Anterior cingulate cortex (tissue), 58 donors: ENCODE results near the gene REN.
A peak's percentile ranks its signal among the peaks of the same experiment; 100 is the strongest.

Experiments used
- DNase-seq, 58 donors: peaks; one replicate each; lab custom pipeline; 2025; lab: John Stamatoyannopoulos, UW

Gene REN

GRCh38 chr1:204157962-204158361, 8.2 kb downstream of the REN start:
- no peak for DNase-seq

- no peak for DNase-seq
Observed at GRCh38 chr1:204155881-204156280, 10.3 kb downstream of the REN start.

GRCh38 chr1:204154568-204155255, 11.4 kb downstream of the REN start:
- DNase-seq, result no peak

GRCh38 chr1:204153667-204154066, 12.5 kb downstream of the REN start:
- DNase-seq, result no peak

- DNase-seq, result peak in 1 of 58 donors; percentile 77
Observed at GRCh38 chr1:204152310-204153044, 13.7 kb downstream of the REN start.

GRCh38 chr1:204151552-204152309, 14.4 kb downstream of the REN start, which contains the start of gene ETNK2:
Gene ETNK2 (minus strand): TSS chr1:204152044. CDS start chr1:204151852, 192 bp downstream.
- peak in 28 of 58 donors; percentile 6 to 77 (median 34) for DNase-seq

- DNase-seq, result peak in 4 of 58 donors; percentile 22 to 38 (median 30)
Observed at GRCh38 chr1:204150702-204151551, 15.2 kb downstream of the REN start.

- DNase-seq, result no peak
Observed at GRCh38 chr1:204149635-204150565, 16.2 kb downstream of the REN start.

GRCh38 chr1:204149107-204149506, 17.0 kb downstream of the REN start:
- no peak for DNase-seq

- DNase-seq, result no peak
Observed at GRCh38 chr1:204147406-204148383, 18.4 kb downstream of the REN start.

GRCh38 chr1:204146965-204147364, 19.2 kb downstream of the REN start:
- no peak for DNase-seq

- DNase-seq, result no peak
Observed at GRCh38 chr1:204146309-204146708, 19.8 kb downstream of the REN start.

GRCh38 chr1:204145033-204145504, 21.1 kb downstream of the REN start:
- DNase-seq, result no peak

GRCh38 chr1:204143276-204144041, 22.7 kb downstream of the REN start:
- DNase-seq, result no peak

GRCh38 chr1:204142032-204142974, 23.8 kb downstream of the REN start:
- DNase-seq, result no peak

GRCh38 chr1:204141131-204141530, 25.0 kb downstream of the REN start:
- no peak for DNase-seq
